SHP77 treated with DMSO at 0.1 percent for 48 hours (cell line): Measurements from ENCODE around the gene OSCP1.

ENCODE experiments used
- DNase-seq: peaks from one replicate; lab custom pipeline; 2025; lab: John Stamatoyannopoulos, UW

Gene OSCP1

DNA sequence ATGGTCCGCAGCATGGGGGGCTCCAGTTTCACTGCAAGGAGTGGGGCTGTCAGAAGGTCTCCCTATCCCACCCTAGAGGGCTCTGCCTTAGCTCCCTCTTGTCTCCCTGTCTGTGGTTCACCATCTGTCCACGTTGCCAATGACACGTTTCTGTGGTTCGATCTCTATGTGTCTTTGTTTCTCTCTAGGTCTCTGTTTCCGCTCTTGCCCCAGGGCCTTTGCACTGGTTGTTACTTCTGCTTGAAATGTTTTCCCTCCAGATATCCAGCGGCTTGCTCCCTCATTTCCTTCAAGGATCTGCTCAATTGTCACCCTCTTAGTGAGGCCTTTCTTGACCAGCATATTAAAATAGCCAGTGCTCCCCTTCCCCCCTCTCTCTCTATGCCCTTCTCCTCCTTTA, 22.4 kb upstream of the OSCP1 start:
- DNase-seq, result no peak

GRCh38 chr1:36471830-36472641, 21.8 kb upstream of the OSCP1 start:
- DNase-seq, result peak; percentile 31

DNA sequence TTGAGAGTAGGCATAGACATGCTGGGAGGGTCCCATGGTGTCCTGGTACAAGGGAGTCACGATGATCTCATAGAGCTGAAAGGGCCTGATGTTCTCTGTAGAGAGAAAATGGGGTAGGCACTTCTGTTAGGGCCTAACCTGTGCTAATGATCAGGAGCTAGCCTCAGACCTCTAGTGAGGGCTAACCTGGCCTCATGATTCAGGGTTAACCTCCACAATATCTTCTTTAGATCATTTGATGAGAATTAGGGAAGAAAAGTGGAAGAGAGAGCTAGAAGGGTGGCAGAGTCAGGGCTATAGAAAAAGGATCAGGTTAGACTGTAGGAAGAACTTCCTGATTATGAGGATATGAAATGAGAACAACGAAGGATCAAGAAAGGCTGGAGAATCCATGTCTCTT, 18.9 kb upstream of the OSCP1 start:
- no peak for DNase-seq

DNA sequence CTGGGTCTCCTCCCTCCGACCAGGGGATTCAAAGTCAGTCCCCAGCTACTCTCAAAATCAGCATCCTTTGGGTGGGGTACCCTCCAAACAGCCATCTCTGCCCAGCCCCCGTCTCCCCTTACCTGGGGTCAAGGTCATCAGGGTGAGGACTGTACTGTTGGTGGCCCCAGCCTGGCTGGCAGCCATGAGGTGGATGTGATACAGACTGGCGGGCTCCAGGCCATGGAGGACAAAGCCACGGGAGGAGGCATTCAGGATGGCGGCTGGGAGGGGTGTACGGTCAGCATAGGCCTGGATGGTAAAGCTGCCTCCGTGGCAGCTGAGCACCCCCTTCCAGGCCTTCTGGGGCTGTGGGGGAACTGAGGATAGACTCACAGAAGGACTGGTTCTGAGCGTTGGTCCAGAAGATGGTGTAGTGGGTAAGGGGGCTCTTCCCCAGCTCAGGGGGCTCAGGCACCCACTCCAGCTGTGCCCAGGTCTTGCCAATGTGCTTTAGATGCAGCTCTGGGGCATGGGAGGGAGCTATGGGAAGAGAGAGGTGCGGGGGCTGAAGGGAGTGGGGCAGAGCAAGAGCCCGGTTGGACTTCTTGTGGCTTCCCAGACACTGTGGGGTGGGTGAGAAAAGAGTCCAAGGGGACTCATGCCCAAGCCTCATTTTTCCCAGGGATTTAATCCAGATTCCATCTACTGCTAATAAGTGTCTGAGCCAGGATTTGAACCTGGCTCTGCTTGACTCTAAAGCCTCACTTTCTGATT, 17.6 kb upstream of the OSCP1 start:
- no peak for DNase-seq

- DNase-seq, result no peak
Observed at GRCh38 chr1:36467027-36467410, 16.8 kb upstream of the OSCP1 start.

- DNase-seq, result no peak
Observed at GRCh38 chr1:36466370-36467026, 16.2 kb upstream of the OSCP1 start.

DNA sequence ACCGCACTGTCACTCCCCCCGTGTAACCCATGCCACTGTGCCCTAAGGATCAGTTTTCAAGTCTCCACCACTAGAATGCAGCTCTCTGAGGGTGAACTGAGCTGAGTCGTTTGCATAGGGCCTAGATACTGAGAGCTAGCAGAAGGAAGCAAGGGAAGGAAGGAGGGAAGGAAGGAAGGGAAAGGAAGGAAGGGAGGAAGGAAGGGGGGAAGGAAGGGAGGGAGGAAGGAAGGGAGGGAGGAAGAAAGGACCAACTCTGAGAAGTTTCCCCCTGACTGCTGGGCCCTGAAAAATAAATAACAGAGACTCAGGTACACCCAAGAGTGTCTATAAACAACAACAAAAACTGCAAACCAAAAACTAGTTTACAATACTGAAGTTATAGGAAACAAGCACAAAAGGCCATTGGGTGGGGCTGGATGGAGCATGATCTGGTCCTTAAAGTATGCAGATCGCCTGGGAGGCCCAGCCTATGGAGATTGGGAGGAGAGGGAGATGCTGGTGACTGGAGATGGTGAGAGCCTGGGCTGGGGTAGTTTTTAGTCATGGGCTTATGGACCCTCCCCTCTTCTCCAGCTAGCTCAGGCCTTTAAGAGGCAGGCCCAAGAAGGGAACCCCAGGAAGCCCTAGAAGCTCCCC, 15.6 kb upstream of the OSCP1 start:
- no peak for DNase-seq

- DNase-seq, result no peak
Observed at GRCh38 chr1:36464605-36465393, 14.5 kb upstream of the OSCP1 start.

- DNase-seq, result peak; percentile 88
Observed at GRCh38 chr1:36463803-36464604, 13.8 kb upstream of the OSCP1 start, which contains the start of gene MRPS15. Gene MRPS15 (minus strand): TSS chr1:36464384. CDS start chr1:36464275, 109 bp downstream.

GRCh38 chr1:36463463-36463802, 13.2 kb upstream of the OSCP1 start:
- no peak for DNase-seq

DNA sequence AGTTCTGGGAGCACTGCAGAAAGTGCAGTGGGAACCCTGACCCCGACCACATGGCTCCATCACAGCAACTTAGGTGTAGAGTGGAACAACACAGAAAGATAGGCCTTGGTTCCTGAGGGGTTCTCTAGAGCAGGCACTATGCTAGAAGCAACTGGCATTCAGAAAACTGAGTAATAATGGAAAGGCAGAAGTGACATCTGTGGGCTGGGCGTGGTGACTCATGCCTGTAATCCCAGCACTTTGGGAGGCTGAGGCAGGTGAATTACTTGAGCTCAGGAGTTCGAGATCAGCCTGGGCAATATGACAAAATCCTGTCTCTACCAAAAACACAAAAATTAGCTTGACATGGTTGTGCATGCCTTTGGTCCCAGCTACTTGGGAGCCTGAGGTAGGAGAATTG, 8.7 kb upstream of the OSCP1 start:
- DNase-seq, result no peak

- no peak for DNase-seq
Observed at GRCh38 chr1:36457691-36458090, 7.4 kb upstream of the OSCP1 start.

DNA sequence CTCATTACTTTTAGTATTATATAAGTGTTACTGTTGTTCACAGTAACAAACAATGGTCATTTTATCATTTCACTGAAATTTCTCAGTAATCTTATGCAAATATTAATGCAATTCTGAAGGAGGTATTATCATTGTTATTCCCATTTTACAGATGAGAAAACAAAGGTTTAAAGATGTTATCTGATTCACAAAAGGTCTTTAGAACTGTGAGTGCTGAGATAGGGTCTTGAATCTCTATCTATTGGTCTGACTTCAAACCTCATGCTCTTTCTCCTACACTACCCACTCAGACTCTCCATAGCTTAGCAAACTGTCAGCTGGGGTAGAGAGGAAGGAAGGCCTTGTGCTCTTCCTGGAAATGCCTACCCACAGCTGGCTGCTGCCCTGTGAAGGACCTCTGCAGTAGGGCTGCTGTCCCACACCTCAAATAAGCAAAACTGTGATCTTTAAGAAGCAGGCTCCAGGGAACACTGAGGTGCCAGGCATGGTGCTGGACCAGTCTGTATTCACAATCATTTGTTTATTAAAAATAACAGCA, 6.2 kb upstream of the OSCP1 start:
- no peak for DNase-seq

DNA sequence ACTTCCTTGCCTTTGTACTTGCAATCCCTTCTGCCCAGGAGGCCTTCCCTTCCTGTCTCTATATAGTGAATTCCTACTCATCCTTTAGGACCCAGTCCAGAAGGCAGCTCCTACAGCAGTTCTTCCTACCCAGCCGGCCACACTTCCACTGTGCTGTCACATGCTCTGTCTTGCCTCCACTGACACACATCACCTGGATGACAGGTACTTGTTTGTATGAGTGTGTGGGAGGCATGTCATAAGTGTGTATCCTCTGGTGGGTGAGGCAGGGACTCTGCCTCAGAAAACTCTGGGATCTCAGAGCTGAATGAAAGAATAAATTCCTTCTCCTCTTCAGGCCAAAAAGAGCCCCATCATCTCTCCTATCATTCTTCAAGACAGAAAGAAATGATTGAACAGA, 5.1 kb upstream of the OSCP1 start:
- DNase-seq, result no peak

- DNase-seq, result no peak
Observed at GRCh38 chr1:36453600-36454388, 3.5 kb upstream of the OSCP1 start.

DNA sequence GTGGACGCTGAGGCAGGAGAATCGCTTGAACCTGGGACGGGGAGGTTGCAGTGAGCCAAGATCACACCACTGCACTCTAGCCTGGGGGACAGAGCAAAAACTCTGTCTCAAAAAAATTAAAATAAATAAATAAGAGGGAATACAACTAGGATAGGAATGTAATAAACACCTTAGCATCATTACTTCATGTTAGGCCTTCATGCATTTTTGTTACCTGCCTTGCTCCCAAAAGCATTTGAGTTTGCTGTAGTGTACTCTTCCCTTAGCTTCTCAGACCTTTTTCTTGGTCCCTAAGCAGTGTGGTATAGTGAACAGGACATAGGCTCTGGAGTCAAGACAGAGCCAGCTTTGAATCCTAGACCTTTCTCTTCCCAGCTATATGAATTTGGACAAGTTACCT, 2.8 kb upstream of the OSCP1 start:
- DNase-seq, result no peak

DNA sequence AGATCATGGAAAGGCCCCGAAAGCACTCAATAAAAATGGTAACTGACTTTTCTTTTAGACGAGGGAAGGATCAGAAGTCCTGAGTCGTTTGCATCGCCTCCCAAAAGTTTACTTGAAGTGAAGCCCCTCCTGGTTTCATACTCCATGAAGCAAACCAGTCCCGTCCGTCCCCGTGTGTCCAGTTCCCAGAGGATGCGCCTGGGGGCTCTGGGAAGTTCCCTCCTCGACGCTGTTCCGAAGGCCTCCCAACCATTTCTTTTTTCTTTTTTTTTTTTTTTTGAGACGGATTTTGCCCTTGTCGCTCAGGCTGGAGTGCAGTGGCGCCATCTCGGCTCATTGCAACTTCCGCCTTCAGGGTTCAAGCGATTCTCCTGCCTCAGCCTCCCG, 661 bp upstream of the OSCP1 start:
- DNase-seq, result no peak

DNA sequence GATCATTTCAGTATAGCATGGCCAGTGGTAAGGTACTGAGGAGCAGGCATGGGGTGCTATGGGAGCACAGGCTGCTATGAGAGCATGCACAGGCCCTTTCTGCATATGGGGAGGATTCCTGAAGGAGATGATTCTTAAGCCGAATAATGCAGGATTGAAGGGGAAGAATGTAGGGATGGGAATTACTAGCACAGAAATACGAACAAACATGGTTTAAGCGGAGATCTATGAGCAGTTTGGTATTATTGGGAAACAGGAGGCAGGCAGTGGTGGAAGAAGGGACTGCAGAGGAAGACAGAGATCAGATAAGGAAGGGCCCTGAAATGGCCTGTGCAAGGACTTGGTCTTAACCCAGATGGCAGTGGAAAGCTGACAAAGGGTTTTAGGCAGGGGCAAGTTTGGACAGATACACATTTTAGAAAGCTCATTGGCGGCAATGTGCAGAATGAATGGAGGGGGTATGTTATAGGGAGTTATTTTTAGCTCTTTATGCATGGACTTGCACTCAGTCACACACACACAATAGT, 1.7 kb downstream of the OSCP1 start:
- DNase-seq, result no peak

DNA sequence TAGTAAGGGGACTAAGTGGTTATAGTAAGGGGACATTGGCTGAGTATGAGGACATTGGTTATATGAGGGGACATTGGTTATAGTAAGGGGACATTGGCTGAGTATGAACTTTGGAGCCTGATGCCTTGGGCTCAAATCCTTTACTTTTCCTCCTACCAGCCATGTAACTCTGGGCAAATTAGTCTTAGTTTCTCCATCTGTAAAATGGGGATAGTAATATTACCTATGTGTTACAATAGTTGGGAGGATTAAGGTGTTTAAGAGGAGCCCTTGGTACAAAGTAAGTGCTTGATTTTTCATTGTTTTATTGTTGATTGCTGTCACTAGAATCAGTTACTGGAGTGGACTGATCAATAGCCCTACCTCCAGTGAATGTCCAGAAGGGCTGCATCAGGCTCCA, 2.8 kb downstream of the OSCP1 start:
- no peak for DNase-seq

GRCh38 chr1:36446746-36447145, 3.5 kb downstream of the OSCP1 start:
- DNase-seq, result no peak
